ENCODE results near the gene TM4SF4.

Gene TM4SF4

DNA sequence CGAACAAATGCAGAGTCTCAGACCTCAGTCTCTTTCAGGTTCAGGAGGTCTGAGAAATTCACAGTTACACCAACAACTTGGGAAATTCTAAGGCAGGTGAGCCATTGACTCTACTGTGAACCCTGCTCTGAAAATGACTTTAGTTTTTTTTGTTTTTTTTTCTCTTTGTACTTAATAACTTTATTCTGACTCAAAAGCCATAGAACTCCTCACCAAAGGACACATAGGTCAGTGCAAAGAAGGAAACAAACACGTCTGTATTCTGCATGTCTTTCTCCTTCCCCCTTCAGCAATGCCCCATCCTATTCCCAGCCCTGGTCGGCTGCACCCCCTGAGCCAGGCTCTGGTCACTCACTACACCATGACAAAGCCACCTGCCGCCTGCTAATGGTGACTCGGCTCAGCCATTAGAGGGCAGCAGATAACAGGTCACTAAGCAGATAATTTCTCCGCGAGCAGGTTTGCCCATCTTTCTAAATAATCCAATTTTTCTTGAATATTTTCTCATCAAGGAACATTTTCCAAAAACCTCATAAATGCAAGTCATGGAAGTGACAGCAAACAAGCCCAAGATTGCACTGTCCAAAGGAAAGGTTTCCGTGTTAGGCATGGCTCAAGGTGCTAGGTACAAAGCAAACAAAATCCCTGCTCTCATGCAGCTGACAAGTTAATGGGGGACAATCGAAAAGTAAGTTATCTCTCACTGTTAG lies 37.7 kb downstream of the TM4SF4 start:
- peak; percentile 85 for DNase-seq (ENCODE audit: low spot score)

DNA sequence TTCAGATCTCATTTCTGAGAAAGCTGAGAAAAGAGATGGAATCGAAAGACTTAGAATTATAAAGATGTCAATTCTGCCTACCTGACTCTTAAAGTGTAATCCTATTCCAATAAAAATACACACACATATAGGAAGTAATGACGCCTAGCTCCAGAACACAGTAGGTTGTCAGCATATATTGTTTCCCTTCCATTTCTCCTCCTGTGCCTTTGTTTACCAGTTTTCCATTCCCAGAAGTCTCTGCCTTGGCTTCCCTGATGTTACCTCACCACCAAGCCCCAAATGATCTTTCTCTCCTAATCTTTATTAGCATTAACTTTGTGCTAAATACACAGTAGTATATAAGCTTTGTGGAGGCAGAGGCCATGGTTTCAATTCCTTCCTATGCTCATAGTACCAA lies 40.0 kb downstream of the TM4SF4 start:
- no peak for DNase-seq (ENCODE audit: low spot score)

DNA sequence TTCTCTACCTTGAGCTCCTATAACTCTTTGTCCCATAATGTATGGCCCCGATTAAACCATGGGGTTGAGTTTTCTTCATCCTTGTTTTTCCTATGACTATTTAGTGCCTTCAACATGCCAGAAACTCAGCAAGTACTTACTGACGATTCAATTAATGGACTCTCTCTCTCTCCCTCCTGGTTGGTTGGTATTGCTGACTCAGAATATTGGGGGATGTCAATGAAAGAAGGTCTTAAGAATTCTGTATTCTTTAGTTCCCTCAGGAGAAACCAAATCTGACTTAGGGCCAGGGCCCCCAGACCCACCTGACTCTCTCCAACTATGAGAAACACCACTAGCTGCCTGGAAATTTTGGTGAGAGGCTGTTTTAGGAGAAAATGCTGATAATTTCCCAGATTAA lies 40.8 kb downstream of the TM4SF4 start:
- no peak for DNase-seq (ENCODE audit: low spot score)

DNA sequence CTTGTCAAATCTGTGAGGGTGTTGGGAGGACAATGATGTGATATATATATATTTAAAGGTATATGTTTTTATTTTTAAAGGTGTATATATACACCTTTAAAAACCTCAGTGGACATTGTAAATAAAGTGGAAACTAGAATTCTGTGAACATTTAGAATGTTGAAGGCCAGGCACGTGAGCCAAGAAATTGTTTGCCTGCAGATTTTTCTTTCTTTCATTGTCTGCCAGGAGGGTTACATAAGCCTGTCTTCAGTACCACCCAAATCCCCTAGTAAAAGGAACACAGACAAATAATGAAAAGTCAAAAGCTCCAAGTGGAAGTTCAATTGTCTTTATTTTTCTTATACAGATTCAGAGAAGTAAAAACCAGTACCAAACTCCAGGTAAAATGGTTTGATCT lies 42.4 kb downstream of the TM4SF4 start:
- no peak for DNase-seq (ENCODE audit: low spot score)

DNA sequence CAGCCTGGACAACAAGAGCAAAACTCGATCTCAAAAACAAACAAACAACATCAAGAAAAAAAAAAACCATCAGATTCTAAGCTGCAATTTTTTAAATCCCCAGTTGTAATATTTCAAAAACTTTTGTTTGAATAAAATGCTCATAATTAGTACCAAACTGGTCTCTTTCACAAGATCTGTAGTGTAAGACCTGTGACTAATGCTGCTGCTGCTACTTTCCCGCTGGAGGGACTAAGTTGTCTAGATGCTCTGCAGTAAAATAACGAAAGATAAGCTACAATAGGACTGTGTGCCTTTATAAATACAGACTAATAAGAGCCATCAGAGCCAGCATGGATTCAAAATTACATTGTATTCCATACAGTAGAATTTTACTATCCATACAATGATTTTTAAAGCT lies 45.4 kb downstream of the TM4SF4 start:
- no peak for DNase-seq (ENCODE audit: low spot score)

DNA sequence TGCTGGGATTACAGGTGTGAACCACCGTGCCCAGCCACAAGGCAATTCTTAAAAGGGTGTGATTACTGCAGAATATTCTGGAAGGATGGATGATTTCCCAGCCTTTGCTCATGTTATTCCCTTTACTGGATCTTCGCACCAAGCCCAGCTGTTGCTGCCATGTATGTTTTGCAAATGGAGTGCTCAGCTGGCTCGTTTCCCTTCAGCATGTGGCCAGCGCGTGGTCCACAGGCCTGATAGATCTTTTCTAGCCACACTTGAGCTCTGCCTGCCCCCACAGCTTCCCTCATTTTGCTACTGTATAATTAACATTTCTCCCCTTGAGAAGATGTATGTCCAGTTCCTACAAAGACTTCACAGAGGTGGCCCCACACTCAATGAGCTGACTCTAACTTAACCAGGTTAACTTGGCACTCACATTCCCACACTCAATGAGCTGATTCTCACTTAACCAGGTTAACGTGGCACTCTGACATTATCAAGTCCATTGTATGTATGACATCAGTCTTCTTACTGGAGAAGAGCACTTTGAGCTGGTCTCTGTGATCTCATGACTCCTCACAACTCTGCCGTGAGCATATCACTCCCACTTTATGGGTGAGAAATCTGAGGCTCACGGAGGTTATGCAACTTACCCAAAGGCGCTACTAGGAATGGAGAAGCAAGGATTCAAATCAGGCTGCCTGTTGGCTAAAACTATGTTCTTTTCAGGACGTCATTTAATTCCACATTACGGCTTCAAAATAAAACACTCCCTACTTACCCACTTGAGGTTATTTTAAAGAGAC lies 49.2 kb downstream of the TM4SF4 start:
- no peak for DNase-seq (ENCODE audit: low spot score)

DNA sequence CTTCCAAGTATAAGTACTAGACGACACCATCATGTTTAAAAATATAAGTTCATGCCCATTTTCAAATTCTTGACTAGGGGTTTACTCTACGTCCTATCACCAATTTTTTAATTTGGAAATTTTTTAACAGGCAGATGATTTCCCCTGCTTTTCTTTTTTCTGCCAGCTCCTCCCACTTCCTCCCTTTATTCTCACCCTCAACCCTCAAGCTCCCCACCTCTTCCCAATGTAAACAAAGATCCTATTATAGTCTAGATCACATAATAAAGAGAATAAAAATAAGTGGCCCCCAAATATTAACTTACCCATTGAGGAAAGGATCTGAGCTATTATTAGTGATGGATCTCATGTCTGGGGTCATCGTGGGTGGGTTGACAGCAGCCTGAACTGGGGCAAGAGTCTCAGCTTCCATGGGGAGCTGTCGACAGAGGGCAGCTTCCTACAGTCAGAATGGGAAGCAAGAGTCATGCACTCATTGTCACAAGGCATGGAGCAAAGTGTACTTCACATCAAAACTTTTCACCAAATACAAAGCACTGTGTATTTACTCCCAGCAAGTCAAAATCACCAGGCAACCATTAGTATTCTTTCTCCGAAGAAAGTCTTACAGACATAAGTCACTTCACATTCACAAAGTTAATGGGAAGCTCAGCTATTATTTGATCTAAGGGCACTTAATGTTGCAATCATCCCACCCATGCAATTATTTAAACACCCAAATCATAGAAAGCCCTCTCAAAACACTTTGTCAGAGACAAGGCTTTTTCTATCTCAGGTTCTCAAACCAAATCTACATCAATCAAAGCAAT lies 53.2 kb downstream of the TM4SF4 start:
- DNase-seq (ENCODE audit: low spot score), result no peak

DNA sequence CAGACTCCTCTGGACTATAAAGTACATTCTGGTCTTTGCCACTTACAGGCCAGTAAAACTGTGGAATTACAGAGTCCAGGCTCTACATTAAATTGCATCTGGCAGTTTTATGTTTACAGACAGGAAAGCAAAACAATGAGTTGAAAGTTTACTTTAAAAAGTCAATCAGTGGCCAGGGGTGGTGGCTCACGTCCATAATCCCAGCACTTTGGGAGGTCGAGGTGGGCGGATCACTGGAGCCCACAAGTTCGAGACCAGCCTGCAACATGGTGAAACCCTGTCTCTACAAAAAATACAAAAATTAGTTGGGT lies 53.8 kb downstream of the TM4SF4 start:
- no peak for DNase-seq (ENCODE audit: low spot score)

DNA sequence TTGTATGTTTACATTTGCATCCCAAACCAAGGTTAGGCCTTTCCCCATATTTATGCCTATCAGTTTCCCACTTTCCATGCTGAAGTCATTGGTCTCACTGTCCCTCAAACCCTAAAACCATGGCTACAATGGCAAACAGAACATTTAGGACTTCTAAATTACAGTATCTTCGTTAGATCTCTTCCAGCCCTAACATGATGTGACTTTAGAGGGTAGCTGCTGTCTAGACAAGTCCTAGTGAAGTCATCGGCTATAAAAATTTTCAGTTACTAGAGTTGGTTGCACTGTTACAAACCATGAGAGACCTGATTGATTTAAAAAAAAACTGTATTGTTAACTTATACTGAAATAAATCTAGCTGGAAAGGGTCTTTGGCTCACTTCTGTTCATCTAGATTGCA lies 54.6 kb downstream of the TM4SF4 start:
- no peak for DNase-seq (ENCODE audit: low spot score)

DNA sequence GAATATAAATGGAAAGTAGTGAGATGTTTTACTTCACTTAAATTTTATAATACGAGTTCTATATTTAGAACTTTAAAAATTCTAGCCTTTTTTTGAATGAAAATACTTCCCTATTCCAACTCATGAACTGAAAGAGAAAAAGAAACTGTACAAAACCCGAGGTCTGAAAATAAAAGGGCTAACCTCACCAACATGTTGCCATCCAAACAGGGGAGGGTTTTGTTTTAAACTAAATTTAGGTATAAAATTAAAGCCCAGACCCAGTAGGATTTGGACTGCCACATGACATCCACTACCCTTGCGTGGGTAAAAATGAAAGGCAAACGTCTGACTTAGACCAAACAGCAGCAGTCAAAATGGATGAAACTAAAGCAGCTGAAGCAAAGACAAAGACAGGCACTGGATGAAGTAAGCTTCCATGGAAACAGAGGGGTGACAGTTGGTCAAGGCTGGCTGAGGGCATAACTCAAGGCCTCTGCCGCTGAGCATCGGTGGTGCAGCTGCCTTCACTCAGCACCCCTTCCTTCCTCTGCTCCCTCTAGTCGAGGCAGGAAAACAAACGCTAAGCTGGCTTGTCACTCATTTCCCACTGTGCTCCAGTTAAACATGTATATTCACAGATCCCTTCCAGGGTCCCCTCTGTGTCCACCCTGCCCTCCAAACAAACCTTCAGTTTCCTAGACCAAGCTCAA lies 58.1 kb downstream of the TM4SF4 start:
- DNase-seq (ENCODE audit: low spot score), result no peak

DNA sequence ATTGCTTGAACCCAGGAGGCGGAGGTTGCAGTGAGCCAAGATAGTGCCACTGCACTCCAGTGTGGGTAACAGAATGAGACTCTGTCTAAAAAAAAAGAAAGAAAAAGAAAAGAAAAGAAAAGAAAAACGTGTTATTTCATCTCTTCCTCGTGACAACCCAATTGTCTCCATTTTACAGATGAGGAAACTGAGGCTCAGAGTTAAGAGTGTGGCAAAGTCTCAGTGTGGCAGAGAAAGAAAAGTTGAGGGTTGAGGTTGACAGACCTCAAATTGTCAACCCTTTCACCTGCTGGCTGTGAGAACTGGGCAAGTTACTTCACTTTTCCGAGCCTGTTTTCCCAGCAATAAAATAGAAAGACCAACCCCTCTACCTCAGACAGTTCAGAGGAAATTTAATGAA lies 59.6 kb downstream of the TM4SF4 start:
- DNase-seq (ENCODE audit: low spot score), result no peak

DNA sequence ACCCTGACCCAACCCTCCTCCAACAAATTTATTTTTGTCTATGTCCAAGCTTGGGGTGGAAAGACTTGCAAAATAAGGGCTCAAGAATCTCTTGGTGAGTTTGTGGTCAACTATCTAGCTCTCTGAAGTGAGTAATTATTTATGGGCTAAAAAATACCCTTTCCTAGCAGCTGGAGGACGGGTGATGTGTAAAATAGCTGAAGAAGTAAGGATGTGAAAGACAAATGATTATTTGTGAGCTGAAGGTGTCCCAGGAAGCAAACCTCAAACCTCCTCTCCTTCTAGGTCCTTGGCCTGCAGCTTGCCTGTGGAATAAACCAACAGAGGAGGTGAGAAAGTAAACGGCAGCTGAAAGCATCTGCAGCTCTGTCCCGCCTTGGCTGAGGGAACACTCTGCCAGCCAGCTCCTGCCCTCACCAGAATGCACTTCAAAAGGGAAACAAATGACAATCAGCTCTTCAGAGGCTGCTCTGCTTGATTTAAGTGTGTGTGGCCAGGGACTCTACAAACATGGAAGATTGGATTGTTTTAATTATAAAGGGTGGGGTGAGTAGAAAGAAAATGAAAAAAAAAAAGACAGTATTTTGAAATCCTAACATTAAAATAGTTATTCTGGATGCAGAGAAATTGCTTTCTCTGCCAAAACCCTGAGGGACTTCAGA lies 60.3 kb downstream of the TM4SF4 start:
- DNase-seq (ENCODE audit: low spot score), result no peak

DNA sequence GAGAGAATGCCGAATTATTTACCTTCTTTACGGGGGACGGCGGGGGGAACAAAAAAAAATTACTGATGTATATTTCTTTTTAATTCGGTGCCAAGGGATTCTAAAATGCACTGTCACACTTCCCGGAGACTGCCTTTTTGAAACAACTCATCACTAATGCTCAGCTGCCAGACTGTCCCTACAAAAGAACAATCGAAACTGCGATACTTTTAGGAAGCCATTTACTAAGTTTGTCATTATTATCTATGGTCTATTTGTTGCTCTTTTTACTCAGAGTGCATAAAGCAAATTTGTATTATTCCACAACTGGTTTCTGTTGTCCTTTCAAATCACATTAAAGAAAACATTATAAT lies 60.8 kb downstream of the TM4SF4 start:
- DNase-seq (ENCODE audit: low spot score), result no peak

DNA sequence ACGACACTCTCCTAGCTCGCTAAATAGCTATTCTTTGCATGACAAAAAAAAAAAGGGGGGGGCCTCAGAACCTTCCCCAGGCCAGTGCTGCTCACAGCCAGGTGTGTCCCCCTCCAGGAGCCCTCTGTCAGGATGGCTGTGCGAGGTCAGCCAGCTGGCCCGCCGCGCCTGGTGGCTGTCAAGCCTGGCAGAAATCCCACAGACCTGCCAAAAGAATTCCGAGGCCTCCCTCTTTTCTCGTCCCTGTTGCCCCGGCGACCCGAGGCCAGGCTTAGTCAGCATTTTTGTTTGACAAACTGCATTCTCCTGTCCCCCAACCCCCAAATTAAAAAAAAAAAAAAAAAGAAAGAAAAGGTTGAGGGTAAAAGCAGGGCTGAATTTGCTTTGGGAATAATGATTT lies 61.9 kb downstream of the TM4SF4 start:
- DNase-seq (ENCODE audit: low spot score), result peak; percentile 60

DNA sequence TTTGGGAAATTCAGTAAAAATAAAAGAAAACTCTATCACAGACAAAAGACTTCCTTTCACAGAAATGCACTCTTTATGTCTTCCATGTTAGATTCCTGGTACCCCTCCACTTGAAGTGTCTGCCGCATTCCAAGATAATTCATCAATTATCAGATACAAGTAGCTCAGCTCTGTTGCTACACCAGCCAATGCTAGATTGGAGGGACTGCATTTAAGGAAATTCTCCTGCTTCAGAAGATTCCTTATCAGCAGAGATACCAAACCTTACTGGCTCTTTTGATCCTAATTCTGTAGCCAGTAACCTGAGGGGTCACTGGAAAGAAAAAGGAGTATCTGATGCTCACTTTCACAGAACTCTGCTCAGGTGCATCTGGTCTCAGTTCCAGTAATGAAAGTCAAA lies 63.9 kb downstream of the TM4SF4 start:
- DNase-seq (ENCODE audit: low spot score), result no peak

DNA sequence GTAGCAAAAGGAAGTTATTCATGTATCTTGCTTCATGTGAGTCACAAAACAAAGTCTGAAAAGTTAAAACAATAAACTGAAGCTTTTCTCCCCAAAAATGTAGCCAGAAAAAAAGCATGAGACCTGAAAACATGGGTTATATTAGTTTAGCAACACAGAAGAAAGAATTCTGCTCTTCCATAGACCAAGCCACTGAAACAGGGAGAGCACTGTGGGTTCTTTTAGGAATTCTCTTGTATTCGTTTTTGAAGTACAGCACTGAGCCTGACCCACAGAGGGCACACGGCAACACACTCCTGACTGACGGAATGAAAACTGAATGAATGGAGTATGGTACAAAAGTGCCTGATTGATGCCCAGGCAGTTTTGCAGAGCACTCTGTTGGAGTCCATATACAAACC lies 66.6 kb downstream of the TM4SF4 start:
- no peak for DNase-seq (ENCODE audit: low spot score)

DNA sequence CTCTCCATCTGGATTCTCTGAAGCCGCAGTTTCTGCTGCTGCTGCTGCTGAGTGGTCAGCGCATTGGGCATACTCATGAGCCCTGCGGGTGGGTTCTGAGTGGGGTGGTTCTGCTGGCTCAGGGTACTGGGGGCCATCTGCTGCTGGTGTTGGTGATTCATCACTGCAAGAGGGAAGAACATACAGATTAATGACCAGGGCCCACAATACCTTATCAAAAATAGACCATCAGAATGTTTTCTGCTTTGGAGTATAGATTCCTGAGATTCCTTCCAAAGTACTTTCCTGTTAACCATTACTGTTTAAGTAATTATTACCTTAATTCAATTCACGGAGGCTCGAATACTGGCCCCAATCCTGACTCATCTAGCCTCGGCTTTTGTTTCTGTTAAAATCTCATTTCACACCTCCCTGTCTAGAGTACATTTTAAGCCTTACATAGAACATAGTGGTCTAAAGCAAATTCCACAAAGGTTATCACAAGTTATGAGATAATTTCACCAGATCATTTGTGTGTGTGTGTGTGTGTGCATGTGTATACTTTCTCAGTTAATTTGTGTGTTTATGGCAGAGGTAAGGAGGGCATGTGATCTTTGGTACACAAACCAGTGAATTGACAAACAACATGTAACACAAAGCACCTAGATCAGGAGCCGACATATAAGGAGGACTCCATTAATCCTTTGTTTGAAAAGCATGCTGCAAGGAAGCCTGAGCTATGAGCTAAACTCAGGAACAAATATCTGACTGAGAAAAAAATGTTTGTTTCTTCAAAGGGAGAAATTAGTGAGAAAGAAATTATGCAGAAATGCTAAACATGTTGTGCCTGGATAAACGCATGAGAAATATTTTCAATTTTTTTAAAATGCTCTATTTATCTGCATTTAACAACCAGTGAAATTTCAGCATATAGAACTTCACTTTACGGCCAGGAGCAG lies 68.1 kb downstream of the TM4SF4 start:
- DNase-seq (ENCODE audit: low spot score), result no peak

DNA sequence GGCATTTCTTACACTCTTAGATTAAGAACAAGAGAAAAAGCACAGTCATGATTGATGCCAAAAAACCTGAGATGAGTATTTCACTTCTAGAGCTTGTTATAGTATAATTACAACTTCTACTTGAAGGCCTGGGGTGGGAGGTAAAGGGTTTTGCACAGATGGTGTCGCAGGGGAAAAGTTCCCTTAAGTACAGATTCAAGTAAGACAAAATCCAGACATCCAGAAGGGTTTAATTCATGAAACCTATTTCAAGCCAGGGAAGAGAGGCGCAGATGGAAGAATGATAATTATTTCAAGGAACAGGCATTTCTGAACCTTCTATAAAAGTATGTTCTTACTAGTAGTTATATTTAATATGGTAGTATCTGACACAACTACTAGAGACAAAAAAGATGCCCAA lies 70.6 kb downstream of the TM4SF4 start:
- no peak for DNase-seq (ENCODE audit: low spot score)

DNA sequence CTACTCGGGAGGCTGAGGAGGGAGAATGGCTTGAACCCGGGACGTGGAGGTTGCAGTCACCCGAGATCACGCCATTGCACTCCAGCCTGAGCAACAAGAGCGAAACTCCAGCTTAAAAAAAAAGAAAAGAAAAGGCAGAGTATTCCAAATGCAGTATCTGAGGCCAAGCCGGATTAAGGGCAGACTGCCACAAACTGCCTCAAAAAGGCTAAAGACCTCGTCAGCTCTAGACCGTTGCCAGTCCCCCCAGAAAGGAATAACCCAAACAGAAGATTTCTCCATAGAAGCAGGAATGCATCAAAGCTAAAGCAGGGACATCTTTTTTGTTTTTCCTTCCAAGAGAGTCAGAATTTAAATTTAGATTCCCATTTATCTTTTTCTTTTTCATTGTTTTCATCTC lies 72.9 kb downstream of the TM4SF4 start:
- no peak for DNase-seq (ENCODE audit: low spot score)

DNA sequence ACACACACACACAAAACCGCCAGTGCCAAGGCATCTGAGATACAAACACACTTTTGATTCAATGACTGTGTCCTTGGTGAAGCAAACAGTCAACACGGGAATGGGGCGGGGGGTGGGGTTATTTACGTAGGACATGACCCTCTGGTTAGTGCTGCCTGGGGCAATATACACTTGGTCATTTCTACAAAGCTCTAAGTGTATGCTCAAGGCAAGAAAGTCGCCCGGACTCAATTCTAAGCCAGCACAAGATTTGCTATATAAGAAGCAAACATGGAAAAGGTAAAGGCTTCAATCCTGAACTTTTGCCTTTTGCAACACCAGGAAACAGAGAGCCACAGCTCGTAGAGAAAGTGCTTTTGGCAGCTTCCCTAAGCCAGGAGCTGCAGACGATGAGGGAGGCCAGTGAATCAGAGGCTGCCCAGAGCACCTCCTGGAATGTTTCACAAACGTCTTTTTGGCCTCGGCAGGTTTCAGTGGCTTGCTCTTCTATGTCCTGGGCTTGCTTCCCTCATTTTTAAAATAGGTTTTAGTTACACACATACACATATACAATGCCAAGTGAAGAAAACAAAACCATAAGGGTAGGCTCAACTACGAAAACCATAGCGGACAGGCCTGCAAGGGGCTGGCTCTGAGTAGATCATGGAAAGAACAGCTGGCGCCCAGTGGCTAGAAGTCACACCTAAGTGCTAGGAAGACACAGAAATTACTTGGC lies 73.6 kb downstream of the TM4SF4 start:
- DNase-seq (ENCODE audit: low spot score), result no peak

All from iPS-NIHi11 (cell line).